HG03103 (cell line): ENCODE data around the gene RASA3.
A peak's percentile ranks its signal among the peaks of the same experiment; 100 is the strongest.
"Not testable (repeated sequence)": the region's sequence is repeated elsewhere in the genome, so short reads cannot be mapped to it uniquely, and the experiment has no call there.

Experiments used
- ATAC-seq: cut with Tn5 transposase; IDR thresholded peaks from one replicate; pipeline ENCODE4 v1.9.1; 2021; ENCODE audit warnings: low read depth; ENCODE audit not compliant: unreplicated experiment

Gene RASA3

GRCh38 chr13:114142640-114143490 is 10.4 kb upstream of the RASA3 start:
- ATAC-seq: no peak

- ATAC-seq: no peak
Observed at GRCh38 chr13:114142137-114142550, 9.7 kb upstream of the RASA3 start.

- ATAC-seq: no peak
Observed at GRCh38 chr13:114141261-114141996, 9.0 kb upstream of the RASA3 start.

GRCh38 chr13:114140906-114141250 is 8.5 kb upstream of the RASA3 start:
- no peak for ATAC-seq

GRCh38 chr13:114140131-114140905 is 7.9 kb upstream of the RASA3 start:
- ATAC-seq: no peak

GRCh38 chr13:114136576-114136975 is 4.2 kb upstream of the RASA3 start:
- ATAC-seq: no peak

GRCh38 chr13:114135731-114136171 is 3.3 kb upstream of the RASA3 start:
- ATAC-seq: no peak

GRCh38 chr13:114134944-114135610 is 2.7 kb upstream of the RASA3 start:
- no peak for ATAC-seq

GRCh38 chr13:114134111-114134943 is 1.9 kb upstream of the RASA3 start:
- ATAC-seq: no peak

GRCh38 chr13:114133552-114133951 is 1.1 kb upstream of the RASA3 start:
- not testable (repeated sequence) for ATAC-seq

- ATAC-seq: not testable (repeated sequence)
Observed at GRCh38 chr13:114133126-114133525, 703 bp upstream of the RASA3 start.

GRCh38 chr13:114131583-114132418 is 622 bp downstream of the RASA3 start:
- no peak for ATAC-seq

GRCh38 chr13:114130837-114131582 is 1.4 kb downstream of the RASA3 start:
- ATAC-seq: no peak

GRCh38 chr13:114130131-114130836 is 2.1 kb downstream of the RASA3 start:
- ATAC-seq: no peak

- no peak for ATAC-seq
Observed at GRCh38 chr13:114129649-114130062, 2.8 kb downstream of the RASA3 start.

- ATAC-seq: peak; percentile 65
Observed at GRCh38 chr13:114128624-114129522, 3.5 kb downstream of the RASA3 start.

- no peak for ATAC-seq
Observed at GRCh38 chr13:114128348-114128623, 4.1 kb downstream of the RASA3 start.
